ENCODE data around the gene SLC18B1. TPM values are rescaled to one million over a fixed set of nuclear protein-coding genes. Genes with fewer than 3 reads are reported as not detected.

SLC18B1 gene
- total and polyA plus RNA-seq, 12 donors: 1.7 to 8.3 (median 2.5) TPM

- peaks cover 0 to 3% (median 0%) of the 10 kb centered on the region in 7 donors for H3K27me3 ChIP-seq
- no peak overlapping the region for H3K4me3 ChIP-seq
- DNase-seq (no peak), ATAC-seq (no peak)
- intact Hi-C loops (cut with DNase I): no loop called here
- H3K36me3 ChIP-seq: no peaks in the 10 kb centered on the region
- H3K4me1 ChIP-seq: peaks cover 0 to 34% (median 0%) of the 10 kb centered on the region in 9 donors
- 42 to 44% methylated on average over 3 of the region's 3 CpGs for WGBS, 2 donors
- peak overlapping the region in 1 of 10 donors; percentile 61 for H3K27ac ChIP-seq
- TF ChIP-seq CTCF (IDR thresholded peaks at IDR 0.05): peak in 4 of 9 donors; percentile 15 to 33 (median 20)
- no peaks in the 10 kb centered on the region for H3K9me3 ChIP-seq
Observed at GRCh38 chr6:132734694-132735236, 63.7 kb downstream of the SLC18B1 start.

GRCh38 chr6:132733814-132734213 is 64.6 kb downstream of the SLC18B1 start:
- intact Hi-C loops (cut with DNase I): no loop called here
- Histone ChIP-seq H3K4me3 (no peak overlapping the region), H3K36me3 (no peaks in the 10 kb centered on the region), H3K4me1 (peaks cover 0 to 34% (median 0%) of the 10 kb centered on the region in 9 donors), H3K27ac (peak overlapping the region in 1 of 10 donors; percentile 61), H3K27me3 (no peaks in the 10 kb centered on the region), H3K9me3 (no peaks in the 10 kb centered on the region)
- WGBS, 2 donors: 76 to 88% methylated on average over 1 of the region's 1 CpG
- DNase-seq (no peak), ATAC-seq (no peak)
- TF ChIP-seq CTCF (IDR thresholded peaks at IDR 0.05): no peak

- peak overlapping the region in 1 of 10 donors; percentile 61 for H3K27ac ChIP-seq
- no peaks in the 10 kb centered on the region for H3K9me3 ChIP-seq
- H3K27me3 ChIP-seq: no peaks in the 10 kb centered on the region
- intact Hi-C loops (cut with DNase I): no loop called here
- TF ChIP-seq CTCF (IDR thresholded peaks at IDR 0.05): no peak
- 66 to 75% methylated on average over 2 of the region's 2 CpGs for WGBS, 2 donors
- peaks cover 0 to 34% (median 0%) of the 10 kb centered on the region in 9 donors for H3K4me1 ChIP-seq
- no peak for ATAC-seq
- no peak for DNase-seq
- H3K4me3 ChIP-seq: no peak overlapping the region
- no peaks in the 10 kb centered on the region for H3K36me3 ChIP-seq
Observed at GRCh38 chr6:132733283-132733682, 65.2 kb downstream of the SLC18B1 start.

- Histone ChIP-seq H3K4me1 (peaks cover 0 to 25% (median 0%) of the 10 kb centered on the region in 9 donors), H3K9me3 (no peaks in the 10 kb centered on the region), H3K36me3 (no peaks in the 10 kb centered on the region), H3K27me3 (no peaks in the 10 kb centered on the region), H3K27ac (no peak overlapping the region), H3K4me3 (no peak overlapping the region)
- intact Hi-C loops (cut with DNase I): no loop called here
- DNase-seq (no peak), ATAC-seq (no peak)
- WGBS, 2 donors: 79% methylated on average over 2 of the region's 2 CpGs
- TF ChIP-seq CTCF (IDR thresholded peaks at IDR 0.05): no peak
Observed at GRCh38 chr6:132731086-132731485, 67.4 kb downstream of the SLC18B1 start.
